IMR-90 (cell line): Measurements from ENCODE around the gene CD274. TPM values are rescaled to one million over a fixed set of nuclear protein-coding genes. Genes with fewer than 3 reads are reported as not detected.

ENCODE experiments used
- ATAC-seq: fragments of 200-7000 bp; cut with Tn5 transposase; 2 replicates; pipeline ENCODE4 v1.9.1; 2020; ENCODE audit warnings: low read depth, mild to moderate bottlenecking, moderate library complexity
- BruUV-seq: library from RNA; stranded (reverse); fragments of 400-500 nt; replicated peaks from 2 replicates; lab custom pipeline; 2021; lab: Mats Ljungman, UMichigan
- CTCF ChIA-PET: fragments of 300-600 bp; formaldehyde crosslinking; extraction: SDS; loops from one replicate; lab custom pipeline; 2021; ENCODE audit warnings: antibody characterized with exemption; lab: Yijun Ruan, JAX
- POLR2A ChIA-PET: fragments of 300-600 bp; sonication (Branson Sonifier 250); formaldehyde crosslinking; loops from one replicate; lab custom pipeline; 2022; ENCODE audit warnings: antibody characterized with exemption; ENCODE audit not compliant: unreplicated experiment; lab: Charles Lee
- DNase-seq: peaks from one replicate; pipeline ENCODE4 v3.0.0; 2013
- H2AFZ ChIP-seq: replicated peaks from 2 replicates; pipeline ENCODE3; 2013; ENCODE audit warnings: low read length, mild to moderate bottlenecking; ENCODE audit not compliant: poor library complexity
- H2AK5ac ChIP-seq: 2 replicates; pipeline ENCODE4 v1.6.1; 2013; ENCODE audit warnings: low read depth, low read length, inconsistent platforms
- H2AK9ac ChIP-seq: replicated peaks from 2 replicates; pipeline ENCODE3; 2013; ENCODE audit warnings: mild to moderate bottlenecking, low read depth, low read length, moderate library complexity; ENCODE audit not compliant: poor library complexity
- H2BK120ac ChIP-seq: 2 replicates; pipeline ENCODE4 v1.6.1; 2013; ENCODE audit warnings: low read depth, low read length, inconsistent platforms
- H2BK15ac ChIP-seq: 3 replicates; pipeline ENCODE4 v1.6.1; 2013; ENCODE audit warnings: low read depth, low read length, inconsistent platforms
- H2BK20ac ChIP-seq: 2 replicates; pipeline ENCODE4 v1.6.1; 2013; ENCODE audit warnings: low read depth, mild to moderate bottlenecking, inconsistent platforms, low read length, moderate library complexity
- H2BK5ac ChIP-seq: 2 replicates; pipeline ENCODE4 v1.6.1; 2013; ENCODE audit warnings: mild to moderate bottlenecking, low read depth, low read length, inconsistent platforms; ENCODE audit not compliant: poor library complexity, severe bottlenecking
- H3K14ac ChIP-seq: replicated peaks from 2 replicates; pipeline ENCODE4 v1.6.1; 2013; ENCODE audit warnings: low read depth, low read length, inconsistent platforms
- H3K18ac ChIP-seq: 2 replicates; pipeline ENCODE4 v1.6.1; 2013; ENCODE audit warnings: low read depth, low read length, control low read depth
- H3K23ac ChIP-seq: 2 replicates; pipeline ENCODE4 v1.6.1; 2013; ENCODE audit warnings: low read depth, low read length, inconsistent platforms
- H3K27ac ChIP-seq: 2 replicates; pipeline ENCODE4 v1.5.1; 2013; ENCODE audit warnings: mild to moderate bottlenecking, control low read depth, low read length; ENCODE audit not compliant: insufficient read depth
- H3K27me3 ChIP-seq: 2 replicates; pipeline ENCODE4 v1.6.1; 2013; ENCODE audit warnings: low read length; ENCODE audit not compliant: control insufficient read depth, insufficient read depth
- H3K36me3 ChIP-seq: 2 replicates; pipeline ENCODE4 v1.6.1; 2013; ENCODE audit warnings: low read length, mixed read lengths; ENCODE audit not compliant: control insufficient read depth, insufficient read depth
- H3K4ac ChIP-seq: 2 replicates; pipeline ENCODE4 v1.6.1; 2013; ENCODE audit warnings: low read depth, low read length, inconsistent platforms
- H3K4me1 ChIP-seq: 2 replicates; pipeline ENCODE4 v1.6.1; 2013; ENCODE audit warnings: low read length, mixed read lengths; ENCODE audit not compliant: control insufficient read depth, insufficient read depth
- H3K4me2 ChIP-seq: 2 replicates; pipeline ENCODE4 v1.6.1; 2013; ENCODE audit warnings: low read depth, mild to moderate bottlenecking, control low read depth, low read length, moderate library complexity
- H3K4me3 ChIP-seq: 2 replicates; pipeline ENCODE4 v1.5.1; 2013; ENCODE audit warnings: low read depth, mild to moderate bottlenecking, control low read depth, low read length, moderate library complexity; ENCODE audit not compliant: insufficient read depth
- H3K56ac ChIP-seq: 2 replicates; pipeline ENCODE4 v1.6.1; 2013; ENCODE audit warnings: low read length, inconsistent platforms; ENCODE audit not compliant: insufficient read depth; ENCODE audit errors: extremely low read depth
- H3K79me1 ChIP-seq, 2 experiments: 2 replicates each; pipeline ENCODE4 v1.6.1; 2013; ENCODE audit warnings: low read length in 2 of 2, inconsistent platforms in 1 of 2, low read depth in 1 of 2
- H3K9ac ChIP-seq: 2 replicates; pipeline ENCODE4 v1.6.1; 2013; ENCODE audit warnings: low read depth, low read length, control low read depth
- H3K9me1 ChIP-seq: 2 replicates; pipeline ENCODE4 v1.6.1; 2013; ENCODE audit warnings: low read length, inconsistent platforms; ENCODE audit not compliant: insufficient read depth
- H3K9me3 ChIP-seq: 2 replicates; pipeline ENCODE4 v1.6.1; 2013; ENCODE audit warnings: low read length; ENCODE audit not compliant: control insufficient read depth, insufficient read depth
- H4K20me1 ChIP-seq: 2 replicates; pipeline ENCODE4 v1.6.1; 2013; ENCODE audit warnings: low read length, inconsistent platforms; ENCODE audit not compliant: insufficient read depth
- H4K5ac ChIP-seq: 2 replicates; pipeline ENCODE4 v1.6.1; 2013; ENCODE audit warnings: mild to moderate bottlenecking, low read depth, low read length, control low read depth
- H4K8ac ChIP-seq, 2 experiments: 2 replicates each; pipeline ENCODE4 v1.6.1; 2013; ENCODE audit warnings: low read depth in 2 of 2, low read length in 2 of 2, control low read depth in 1 of 2, inconsistent platforms in 1 of 2
- H4K91ac ChIP-seq: 2 replicates; pipeline ENCODE4 v1.6.1; 2013; ENCODE audit warnings: low read depth, low read length, inconsistent platforms; ENCODE audit not compliant: insufficient read depth
- BHLHE40 ChIP-seq: fragments of 150-350 bp; IDR thresholded peaks from 2 replicates; pipeline ENCODE4 v1.6.1; 2016; ENCODE audit warnings: mild to moderate bottlenecking, low read depth, low read length
- CHD1 ChIP-seq: IDR thresholded peaks from 2 replicates; pipeline ENCODE4 v1.6.1; 2012; ENCODE audit warnings: low read depth, low read length, improper control_type of control experiment
- FOS ChIP-seq: fragments of 150-350 bp; IDR thresholded peaks from 2 replicates; pipeline ENCODE4 v1.6.1; 2016; ENCODE audit warnings: low read depth, low read length
- MXI1 ChIP-seq: IDR thresholded peaks from 2 replicates; pipeline ENCODE4 v1.6.1; 2012; ENCODE audit warnings: low read depth, mild to moderate bottlenecking, low read length, moderate library complexity, borderline replicate concordance
- NFE2L2 ChIP-seq: fragments of 150-350 bp; IDR thresholded peaks from 2 replicates; pipeline ENCODE4 v1.6.1; 2016; ENCODE audit warnings: low read depth, mild to moderate bottlenecking, low read length
- RAD21 ChIP-seq: IDR thresholded peaks from 2 replicates; pipeline ENCODE4 v1.6.1; 2012; ENCODE audit warnings: low read length, improper control_type of control experiment
- RCOR1 ChIP-seq: IDR thresholded peaks from 2 replicates; pipeline ENCODE4 v1.6.1; 2012; ENCODE audit warnings: mild to moderate bottlenecking, low read length, improper control_type of control experiment; ENCODE audit not compliant: insufficient replicate concordance
- WGBS, 2 experiments: methylation state at CpG; one replicate each; pipeline versions ENCODE4 v1.1.5 to v1.1.7; 2013; ENCODE audit warnings: missing lambda C conversion rate in 2 of 2; ENCODE audit not compliant: insufficient read length in 1 of 2; ENCODE audit errors: extremely low coverage in 2 of 2; 5-methylcytosine and 5-hydroxymethylcytosine counted together
- dilution Hi-C: fragments of 300-500 bp; cut with HindIII; formaldehyde crosslinking; loops from one replicate; pipeline ENCODE4 v1.14.3; 2018; ENCODE audit warnings: low sequenced_read_pairs; ENCODE audit not compliant: unreplicated experiment
- in situ Hi-C: fragments of 300-500 bp; cut with MboI; formaldehyde crosslinking; loops from 3 replicates; pipeline ENCODE4 v1.14.3; 2019; ENCODE audit warnings: low sequenced_read_pairs, inconsistent platforms, mixed read lengths
- intact Hi-C: fragments of 100-400 bp; cut with micrococcal nuclease; formaldehyde crosslinking; loops from 2 replicates; pipeline ENCODE4 v1.10.0; 2022
- polyA plus RNA-seq, 3 experiments: library from polyadenylated mRNA; depleted of rRNA; stranded (reverse); fragments of >200 nt; gene quantifications; 2 replicates each; pipeline ENCODE4 v1.2.3, GENCODE V29; 2012; ENCODE audit warnings: low replicate concordance in 1 of 3
- total RNA-seq: library from RNA; depleted of rRNA; stranded (reverse); fragments of >200 nt; gene quantifications from 2 replicates; pipeline ENCODE4 v1.2.3, GENCODE V29; 2012; rRNA removed
- TF ChIP-seq, protein P1 (sequence below): fragments of 150-350 bp; IDR thresholded peaks from 2 replicates; pipeline ENCODE4 v1.6.1; 2016; ENCODE audit warnings: low read depth, mild to moderate bottlenecking, low read length, moderate library complexity, borderline replicate concordance

The CD274 gene
- total and polyA plus RNA-seq, 2 of the 4 experiments (the other 2 are of a cell fraction) = 17.4 to 19.4 TPM

DNA sequence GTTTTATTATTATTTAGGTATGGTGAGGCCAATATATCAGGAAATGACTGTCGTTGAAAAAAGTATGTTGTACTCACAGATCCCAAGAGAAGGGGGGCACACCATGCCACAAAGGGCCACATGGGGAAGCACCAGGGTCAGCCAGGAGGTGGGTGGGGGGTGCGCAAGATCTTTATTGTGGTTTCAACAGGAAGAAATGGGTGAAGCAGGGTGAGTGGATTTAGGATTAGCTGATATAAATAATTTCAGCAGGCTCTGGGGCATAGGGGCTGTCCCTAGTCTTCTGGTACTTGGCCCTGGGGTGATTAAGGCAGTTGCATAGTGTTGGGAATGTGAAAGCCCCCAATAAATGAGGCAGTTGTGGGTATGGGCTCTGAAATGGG, 68.6 kb downstream of the CD274 start:
- no peak overlapping the region for H3K4me2 ChIP-seq
- H2AK9ac ChIP-seq = no peak overlapping the region
- no peak for DNase-seq
- ATAC-seq = no peak
- H4K20me1 ChIP-seq = no peaks in the 10 kb centered on the region
- no peak overlapping the region for H2BK20ac ChIP-seq
- POLR2A ChIA-PET = no interaction called here
- peaks cover 7% of the 10 kb centered on the region for H3K4me1 ChIP-seq
- CTCF ChIA-PET = no interaction called here
- no peak overlapping the region for H2BK5ac ChIP-seq
- in situ Hi-C loops (no loop called here), intact Hi-C loops (no loop called here), dilution Hi-C loops (no loop called here)
- no peak overlapping the region for H3K27ac ChIP-seq
- no peak overlapping the region for H3K14ac ChIP-seq
- H3K79me1 ChIP-seq = peaks cover 48 to 73% of the 10 kb centered on the region in 2 experiments
- H4K8ac ChIP-seq = peak overlapping the region in 1 of 2 experiments; percentile 34; a peak in 1 of 4 replicates
- WGBS, 2 experiments = no CpG with 5 or more reads among the region's 2 CpGs
- H3K27me3 ChIP-seq = no peaks in the 10 kb centered on the region
- H2AFZ ChIP-seq = no peak overlapping the region
- no peak overlapping the region; the same call in 1 of the 2 replicates for H3K18ac ChIP-seq
- H3K9ac ChIP-seq = no peak overlapping the region
- H4K91ac ChIP-seq = peak overlapping the region; percentile 22; the same call in 1 of the 2 replicates
- H3K9me3 ChIP-seq = no peaks in the 10 kb centered on the region
- no peak overlapping the region for H2BK15ac ChIP-seq
- H3K36me3 ChIP-seq = peaks cover 8% of the 10 kb centered on the region
- no peak overlapping the region for H4K5ac ChIP-seq
- no peak for TF ChIP-seq FOS
- no peak for TF ChIP-seq RAD21
- no peak for TF ChIP-seq BHLHE40
- TF ChIP-seq, protein P1, sequence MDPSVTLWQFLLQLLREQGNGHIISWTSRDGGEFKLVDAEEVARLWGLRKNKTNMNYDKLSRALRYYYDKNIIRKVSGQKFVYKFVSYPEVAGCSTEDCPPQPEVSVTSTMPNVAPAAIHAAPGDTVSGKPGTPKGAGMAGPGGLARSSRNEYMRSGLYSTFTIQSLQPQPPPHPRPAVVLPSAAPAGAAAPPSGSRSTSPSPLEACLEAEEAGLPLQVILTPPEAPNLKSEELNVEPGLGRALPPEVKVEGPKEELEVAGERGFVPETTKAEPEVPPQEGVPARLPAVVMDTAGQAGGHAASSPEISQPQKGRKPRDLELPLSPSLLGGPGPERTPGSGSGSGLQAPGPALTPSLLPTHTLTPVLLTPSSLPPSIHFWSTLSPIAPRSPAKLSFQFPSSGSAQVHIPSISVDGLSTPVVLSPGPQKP = no peak
- no peak for TF ChIP-seq MXI1
- TF ChIP-seq CHD1 = no peak
- no peak for TF ChIP-seq NFE2L2
- no peak for TF ChIP-seq RCOR1
- no peak overlapping the region for H3K4me3 ChIP-seq
- no peak overlapping the region for H3K56ac ChIP-seq
- no peak overlapping the region for H2BK120ac ChIP-seq
- H3K4ac ChIP-seq = no peak overlapping the region
- no TSS peak for BruUV-seq
- H3K23ac ChIP-seq = no peak overlapping the region
- peaks cover 12% of the 10 kb centered on the region for H3K9me1 ChIP-seq
- peak overlapping the region; percentile 61; the same call in 1 of the 2 replicates for H2AK5ac ChIP-seq

Other genes with a start within 250 kb of the CD274 start
- gene INSL4, start 219.1 kb upstream of the CD274 start, total RNA-seq = not detected in 2 replicates
- gene INSL4, start 219.1 kb upstream of the CD274 start, polyA plus RNA-seq (2012; rRNA removed) = 0.03 TPM in 1 of 2 replicates, not detected in the other
- gene RLN2, start 145.8 kb upstream of the CD274 start, total RNA-seq = not detected in 2 replicates
- gene RLN2, start 145.8 kb upstream of the CD274 start, polyA plus RNA-seq (2012; rRNA removed) = not detected in 2 replicates
- gene RLN1, start 110.7 kb upstream of the CD274 start, total RNA-seq = not detected in 2 replicates
- gene RLN1, start 110.7 kb upstream of the CD274 start, polyA plus RNA-seq (2012; rRNA removed) = not detected in 2 replicates
- gene PLGRKT, start 12.6 kb upstream of the CD274 start, total RNA-seq = 12.7 and 13.6 TPM in 2 replicates
- gene PLGRKT, start 12.6 kb upstream of the CD274 start, polyA plus RNA-seq (2012; rRNA removed) = 8.6 and 10.8 TPM in 2 replicates
- gene PDCD1LG2, start 60.0 kb downstream of the CD274 start, total RNA-seq = 29.7 and 33.3 TPM in 2 replicates
- 17.3 and 17.5 TPM in 2 replicates for gene PDCD1LG2, start 60.0 kb downstream of the CD274 start, polyA plus RNA-seq (2012; rRNA removed)
- gene RIC1, start 178.6 kb downstream of the CD274 start, total RNA-seq = 68.6 and 76.9 TPM in 2 replicates
- 25.5 and 28.8 TPM in 2 replicates for gene RIC1, start 178.6 kb downstream of the CD274 start, polyA plus RNA-seq (2012; rRNA removed)